ENCODE data around the gene LRRC8D. TPM values are rescaled to one million over a fixed set of nuclear protein-coding genes. Genes with fewer than 3 reads are reported as not detected.

LRRC8D gene
- total RNA-seq, 2 donors from 2014 or later: 8.5 to 49.6 TPM

GRCh38 chr1:89946532-89946931 is 125.7 kb downstream of the LRRC8D start:
- TF ChIP-seq POLR2AphosphoS5 (IDR thresholded peaks at IDR 0.05): no peak
- no peak for TF ChIP-seq CTCF (IDR thresholded peaks at IDR 0.05)
- no peak for TF ChIP-seq POLR2A (IDR thresholded peaks at IDR 0.05)

GRCh38 chr1:89948722-89949345 is 128.0 kb downstream of the LRRC8D start:
- H3K4me3 ChIP-seq: no peak overlapping the region
- H3K36me3 ChIP-seq: no peaks in the 10 kb centered on the region
- WGBS: 92% methylated on average over 6 of the region's 6 CpGs
- no peaks in the 10 kb centered on the region for H3K9me3 ChIP-seq
- intact Hi-C loops (cut with DNase I): no loop called here
- H3K27ac ChIP-seq: no peak overlapping the region
- no peak for TF ChIP-seq CTCF (IDR thresholded peaks at IDR 0.05)
- no peaks in the 10 kb centered on the region for H3K4me1 ChIP-seq (replicated peaks)
- no peaks in the 10 kb centered on the region for H3K27me3 ChIP-seq (replicated peaks; ENCODE audit: insufficient read depth)
- DNase-seq (ENCODE audit: low spot score): no peak

More at GRCh38 chr1:89946532-89946931, 125.7 kb downstream of the LRRC8D start:
- H3K27me3 ChIP-seq (replicated peaks; ENCODE audit: insufficient read depth): no peaks in the 10 kb centered on the region
- intact Hi-C loops (cut with DNase I): no loop called here
- H3K36me3 ChIP-seq: no peaks in the 10 kb centered on the region
- 34% methylated on average over 1 of the region's 1 CpG for WGBS
- DNase-seq (ENCODE audit: low spot score): no peak
- H3K4me1 ChIP-seq (replicated peaks): no peaks in the 10 kb centered on the region
- no peak overlapping the region for H3K27ac ChIP-seq
- no peaks in the 10 kb centered on the region for H3K9me3 ChIP-seq
- H3K4me3 ChIP-seq: no peak overlapping the region

- Histone ChIP-seq H3K9me3 (no peaks in the 10 kb centered on the region), H3K4me3 (no peak overlapping the region), H3K4me1 (replicated peaks) (no peaks in the 10 kb centered on the region), H3K36me3 (no peaks in the 10 kb centered on the region), H3K27me3 (replicated peaks; ENCODE audit: insufficient read depth) (no peaks in the 10 kb centered on the region), H3K27ac (no peak overlapping the region)
- intact Hi-C loops (cut with DNase I): no loop called here
- no peak for DNase-seq (ENCODE audit: low spot score)
- WGBS: 4% methylated on average over 1 of the region's 1 CpG
- TF ChIP-seq POLR2AphosphoS5 (IDR thresholded peaks at IDR 0.05) (no peak), CTCF (IDR thresholded peaks at IDR 0.05) (no peak), POLR2A (IDR thresholded peaks at IDR 0.05) (no peak)
These were observed 129.3 kb downstream of the LRRC8D start for GRCh38 chr1:89949991-89950624.

GRCh38 chr1:89950703-89951102 is 129.9 kb downstream of the LRRC8D start:
- Histone ChIP-seq H3K9me3 (no peaks in the 10 kb centered on the region), H3K36me3 (no peaks in the 10 kb centered on the region), H3K4me3 (no peak overlapping the region), H3K27ac (no peak overlapping the region), H3K27me3 (replicated peaks; ENCODE audit: insufficient read depth) (no peaks in the 10 kb centered on the region), H3K4me1 (replicated peaks) (no peaks in the 10 kb centered on the region)
- no peak for TF ChIP-seq CTCF (IDR thresholded peaks at IDR 0.05)
- DNase-seq (ENCODE audit: low spot score): no peak
- intact Hi-C loops (cut with DNase I): no loop called here
- 80% methylated on average over 2 of the region's 2 CpGs for WGBS
